RWPE2 (cell line): ENCODE results near the gene MPV17L2.

Experiments
- ATAC-seq: fragments of 200-7000 bp; cut with Tn5 transposase; 3 replicates; pipeline ENCODE4 v1.9.1; 2021; ENCODE audit warnings: low read depth
- DNase-seq: peaks from one replicate; pipeline ENCODE4 v3.0.0-alpha.2; 2020; ENCODE audit warnings: low spot score
- H3K27ac ChIP-seq: fragments of 450-650 bp; 2 replicates; pipeline ENCODE4 v1.5.1; 2017; ENCODE audit warnings: mild to moderate bottlenecking; ENCODE audit not compliant: poor library complexity, severe bottlenecking
- H3K27me3 ChIP-seq: fragments of 250-450 bp; sonication (Bioruptor Pico); 2 replicates; pipeline ENCODE4 v1.5.1; 2021; ENCODE audit warnings: mild to moderate bottlenecking, moderate library complexity; ENCODE audit not compliant: insufficient read depth, poor library complexity, severe bottlenecking
- H3K36me3 ChIP-seq: fragments of 250-450 bp; sonication (Bioruptor Pico); 2 replicates; pipeline ENCODE4 v1.5.1; 2020; ENCODE audit warnings: low read depth, mild to moderate bottlenecking, moderate library complexity
- H3K4me1 ChIP-seq: fragments of 250-450 bp; sonication (Bioruptor Pico); 2 replicates; pipeline ENCODE4 v1.5.1; 2021; ENCODE audit warnings: mild to moderate bottlenecking, moderate library complexity; ENCODE audit not compliant: insufficient read depth, poor library complexity, severe bottlenecking
- H3K4me3 ChIP-seq: fragments of 250-450 bp; sonication (Bioruptor Pico); 2 replicates; pipeline ENCODE4 v1.5.1; 2021; ENCODE audit warnings: mild to moderate bottlenecking, moderate library complexity; ENCODE audit not compliant: severe bottlenecking
- H3K9me3 ChIP-seq: fragments of 250-450 bp; sonication (Bioruptor Pico); 2 replicates; pipeline ENCODE4 v1.5.1; 2021; ENCODE audit warnings: mild to moderate bottlenecking, moderate library complexity; ENCODE audit not compliant: severe bottlenecking
- CTCF ChIP-seq: fragments of 450-650 bp; IDR thresholded peaks from one replicate; pipeline ENCODE4 v1.5.1; 2017; ENCODE audit warnings: mild to moderate bottlenecking, moderate library complexity; ENCODE audit not compliant: poor library complexity, severe bottlenecking

Gene MPV17L2

GRCh38 chr19:18192673-18193387 is at the start of gene MPV17L2:
Gene MPV17L2, plus strand, starts transcription at chr19:18193218. Its CDS starts 64 bp downstream, at chr19:18193282.
- peaks cover 12% of the 10 kb centered on the region; the same call in 1 of the 2 replicates for H3K36me3 ChIP-seq
- H3K27ac ChIP-seq, result peak within 1 kb of the TSS; percentile 88
- H3K9me3 ChIP-seq, result no peaks in the 10 kb centered on the region
- TF ChIP-seq CTCF, result no peak
- peaks cover 2% of the 10 kb centered on the region for H3K4me1 ChIP-seq
- no peaks in the 10 kb centered on the region for H3K27me3 ChIP-seq
- H3K4me3 ChIP-seq, result peak within 1 kb of the TSS; percentile 69
- ATAC-seq (peak; percentile 86), DNase-seq (peak; percentile 99)

DNA sequence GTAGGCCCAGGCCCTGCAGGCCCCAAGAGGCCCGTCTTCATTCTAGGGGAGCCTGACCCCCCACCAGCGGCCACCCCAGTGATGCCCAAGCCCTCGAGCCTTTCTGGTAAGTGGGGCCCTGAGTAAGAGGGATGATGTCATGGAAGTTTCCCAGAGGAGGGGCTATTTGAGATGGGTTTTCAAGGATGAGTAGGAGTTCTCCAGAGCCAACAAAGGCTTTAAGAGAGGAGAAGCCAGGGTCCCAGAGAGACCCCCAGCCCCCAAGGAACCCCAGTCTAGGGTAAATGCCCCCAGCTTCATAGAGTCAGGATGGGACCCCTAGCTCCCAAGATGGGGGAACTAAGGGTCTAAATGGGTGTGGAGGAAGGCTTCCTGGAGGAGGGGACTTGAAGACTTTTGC is 49.1 kb upstream of the MPV17L2 start:
- no peak for ATAC-seq
- Histone ChIP-seq H3K9me3 (no peaks in the 10 kb centered on the region), H3K27me3 (no peaks in the 10 kb centered on the region), H3K4me3 (no peak overlapping the region), H3K4me1 (no peaks in the 10 kb centered on the region), H3K36me3 (peaks cover 38% of the 10 kb centered on the region), H3K27ac (no peak overlapping the region)
- DNase-seq, result no peak
- no peak for TF ChIP-seq CTCF

- ATAC-seq (no peak), DNase-seq (no peak)
- H3K4me3 ChIP-seq, result no peak overlapping the region
- no peaks in the 10 kb centered on the region for H3K27me3 ChIP-seq
- H3K9me3 ChIP-seq, result no peaks in the 10 kb centered on the region
- no peaks in the 10 kb centered on the region for H3K4me1 ChIP-seq
- no peak overlapping the region for H3K27ac ChIP-seq
- no peak for TF ChIP-seq CTCF
- peaks cover 38% of the 10 kb centered on the region for H3K36me3 ChIP-seq
Measured at GRCh38 chr19:18144361-18144760, 48.7 kb upstream of the MPV17L2 start.

- Histone ChIP-seq H3K4me1 (no peaks in the 10 kb centered on the region), H3K27ac (no peak overlapping the region), H3K4me3 (no peak overlapping the region), H3K9me3 (no peaks in the 10 kb centered on the region), H3K27me3 (no peaks in the 10 kb centered on the region), H3K36me3 (peaks cover 38% of the 10 kb centered on the region)
- DNase-seq, result no peak
- no peak for ATAC-seq
- no peak for TF ChIP-seq CTCF
Measured at GRCh38 chr19:18144906-18145305, 48.1 kb upstream of the MPV17L2 start.

GRCh38 chr19:18145391-18145999 is 47.5 kb upstream of the MPV17L2 start:
- ATAC-seq, result no peak
- TF ChIP-seq CTCF, result no peak
- Histone ChIP-seq H3K27ac (no peak overlapping the region), H3K4me3 (no peak overlapping the region), H3K36me3 (peaks cover 35% of the 10 kb centered on the region), H3K4me1 (no peaks in the 10 kb centered on the region), H3K27me3 (no peaks in the 10 kb centered on the region), H3K9me3 (no peaks in the 10 kb centered on the region)
- DNase-seq, result no peak
